Left lung (tissue), 10 donors: ENCODE measurements around the gene MFGE8. TPM values are rescaled to one million over a fixed set of nuclear protein-coding genes. Genes with fewer than 3 reads are reported as not detected.
A peak's percentile ranks its signal among the peaks of the same experiment; 100 is the strongest.

Experiments used
- ATAC-seq: fragments of 200-7000 bp; cut with Tn5 transposase; one replicate; pipeline ENCODE4 v1.9.1; 2020; ENCODE audit warnings: moderate library complexity
- DNase-seq, 4 donors: peaks; one replicate each; pipeline ENCODE4 v3.0.0-alpha.2; 2013 to 2020
- H3K27ac ChIP-seq, 2 donors: fragments of 200-600 bp; sonication (generic) in 1 of 2; one replicate each; pipeline versions ENCODE4 v1.5.0 to v1.8.0; 2020 to 2021
- H3K27me3 ChIP-seq, 2 donors: fragments of 200-600 bp; sonication (generic) in 1 of 2; one replicate each; pipeline versions ENCODE4 v1.5.0 to v1.8.0; 2020 to 2021
- H3K36me3 ChIP-seq, 2 donors: fragments of 200-600 bp; sonication (generic) in 1 of 2; one replicate each; pipeline versions ENCODE4 v1.5.0 to v1.8.0; 2020 to 2021
- H3K4me1 ChIP-seq, 2 donors: fragments of 200-600 bp; one replicate each; pipeline ENCODE4 v1.8.0; 2021
- H3K4me3 ChIP-seq, 2 donors: fragments of 200-600 bp; sonication (generic) in 1 of 2; one replicate each; pipeline versions ENCODE4 v1.5.0 to v1.8.0; 2020 to 2021; ENCODE audit warnings: mild to moderate bottlenecking in 1 of 2
- H3K9me3 ChIP-seq, 2 donors: fragments of 200-600 bp; sonication (generic) in 1 of 2; one replicate each; pipeline versions ENCODE4 v1.5.0 to v1.8.0; 2020 to 2021
- intact Hi-C, 2 donors: fragments of 100-400 bp; cut with DNase I; formaldehyde crosslinking; loops; one replicate each; pipeline versions ENCODE4 v1.11.2 to v1.14.2; 2022
- polyA plus RNA-seq, 6 donors: library from polyadenylated mRNA; unstranded; fragments of 120-200 nt; gene quantifications; one replicate each; pipeline ENCODE4 v1.2.1, GENCODE V29; 2013; ENCODE audit not compliant: insufficient read length in 6 of 6
- total RNA-seq, 2 donors: library from RNA; stranded (reverse); fragmentation: NEBNext Ultra II Directional; extraction: Animal tissue kit (Norgen Biotek cat#: 25700); gene quantifications; one replicate each; pipeline ENCODE4 v1.2.1, GENCODE V29; 2021
- TF ChIP-seq, protein P1 (sequence below), 2 donors: fragments of 200-600 bp; sonication (generic) in 1 of 2; IDR thresholded peaks; one replicate each; pipeline versions ENCODE4 v1.5.0 to v1.8.0; 2021; ENCODE audit warnings: antibody characterized with exemption in 2 of 2
- donor health status: DM: no; HTN: yes; CAD: no.
- donor health status: DM: no; HTN: no; CAD: no.

Gene MFGE8
- total and polyA plus RNA-seq, 8 donors, result 103 to 150 (median 133) TPM

DNA sequence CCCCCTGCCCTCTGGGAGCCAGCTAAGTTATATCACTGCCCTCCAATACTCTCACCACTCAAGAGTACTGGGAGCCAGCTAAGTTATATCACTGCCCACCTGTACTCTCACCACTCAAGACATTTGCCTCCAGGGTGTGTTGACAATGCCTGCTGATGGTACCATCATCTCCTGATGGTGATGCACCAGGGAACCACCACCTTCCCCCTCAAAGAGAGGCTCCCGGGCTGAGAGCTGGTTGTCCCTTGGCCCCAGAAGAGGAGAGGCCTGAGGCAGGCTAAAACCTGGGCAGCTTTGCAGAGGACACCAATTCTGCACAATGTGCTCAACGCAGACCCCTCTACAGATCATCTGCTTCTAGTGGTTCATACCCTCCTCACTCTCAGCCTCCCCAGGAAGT lies 10.3 kb downstream of the MFGE8 start:
- no peaks in the 10 kb centered on the region for H3K9me3 ChIP-seq
- DNase-seq, result peak in 1 of 4 donors; percentile 16
- intact Hi-C loops, result loop anchor here in 1 of 2 donors (10.0 kb wide), 2 partner anchors 112 to 272 kb away; no protein-coding TSS in a partner anchor
- TF ChIP-seq, protein P1, sequence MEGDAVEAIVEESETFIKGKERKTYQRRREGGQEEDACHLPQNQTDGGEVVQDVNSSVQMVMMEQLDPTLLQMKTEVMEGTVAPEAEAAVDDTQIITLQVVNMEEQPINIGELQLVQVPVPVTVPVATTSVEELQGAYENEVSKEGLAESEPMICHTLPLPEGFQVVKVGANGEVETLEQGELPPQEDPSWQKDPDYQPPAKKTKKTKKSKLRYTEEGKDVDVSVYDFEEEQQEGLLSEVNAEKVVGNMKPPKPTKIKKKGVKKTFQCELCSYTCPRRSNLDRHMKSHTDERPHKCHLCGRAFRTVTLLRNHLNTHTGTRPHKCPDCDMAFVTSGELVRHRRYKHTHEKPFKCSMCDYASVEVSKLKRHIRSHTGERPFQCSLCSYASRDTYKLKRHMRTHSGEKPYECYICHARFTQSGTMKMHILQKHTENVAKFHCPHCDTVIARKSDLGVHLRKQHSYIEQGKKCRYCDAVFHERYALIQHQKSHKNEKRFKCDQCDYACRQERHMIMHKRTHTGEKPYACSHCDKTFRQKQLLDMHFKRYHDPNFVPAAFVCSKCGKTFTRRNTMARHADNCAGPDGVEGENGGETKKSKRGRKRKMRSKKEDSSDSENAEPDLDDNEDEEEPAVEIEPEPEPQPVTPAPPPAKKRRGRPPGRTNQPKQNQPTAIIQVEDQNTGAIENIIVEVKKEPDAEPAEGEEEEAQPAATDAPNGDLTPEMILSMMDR (IDR thresholded peaks at IDR 0.05), result no peak
- H3K27me3 ChIP-seq, result no peaks in the 10 kb centered on the region
- peaks cover 0 to 10% of the 10 kb centered on the region in 2 donors for H3K4me1 ChIP-seq
- H3K36me3 ChIP-seq, result peaks cover 0 to 20% of the 10 kb centered on the region in 2 donors
- H3K27ac ChIP-seq, result no peak overlapping the region
- no peak for ATAC-seq
- H3K4me3 ChIP-seq, result no peak overlapping the region

- H3K4me3 ChIP-seq, result no peak overlapping the region
- no peak for DNase-seq
- intact Hi-C loops, result loop anchor here in 1 of 2 donors (10.0 kb wide), 2 partner anchors 112 to 272 kb away; no protein-coding TSS in a partner anchor
- TF ChIP-seq, protein P1 (IDR thresholded peaks at IDR 0.05), result no peak
- H3K27ac ChIP-seq, result no peak overlapping the region
- H3K36me3 ChIP-seq, result peaks cover 0 to 20% of the 10 kb centered on the region in 2 donors
- no peaks in the 10 kb centered on the region for H3K27me3 ChIP-seq
- H3K9me3 ChIP-seq, result no peaks in the 10 kb centered on the region
- ATAC-seq, result no peak
- peaks cover 0 to 13% of the 10 kb centered on the region in 2 donors for H3K4me1 ChIP-seq
Measured at GRCh38 chr15:88902221-88902835, 10.9 kb downstream of the MFGE8 start.

- H3K27ac ChIP-seq, result no peak overlapping the region
- peaks cover 0 to 2% of the 10 kb centered on the region in 2 donors for H3K27me3 ChIP-seq
- no peaks in the 10 kb centered on the region for H3K9me3 ChIP-seq
- intact Hi-C loops, result loop anchor here in 1 of 2 donors (10.0 kb wide), 2 partner anchors 113 to 273 kb away; no protein-coding TSS in a partner anchor
- H3K4me3 ChIP-seq, result no peak overlapping the region
- TF ChIP-seq, protein P1 (IDR thresholded peaks at IDR 0.05), result no peak
- ATAC-seq, result no peak
- H3K36me3 ChIP-seq, result peaks cover 0 to 13% of the 10 kb centered on the region in 2 donors
- peaks cover 3 to 20% of the 10 kb centered on the region in 2 donors for H3K4me1 ChIP-seq
- DNase-seq, result peak in 1 of 4 donors; percentile 28
Measured at GRCh38 chr15:88901508-88902220, 11.5 kb downstream of the MFGE8 start.

GRCh38 chr15:88900982-88901418 lies 12.2 kb downstream of the MFGE8 start:
- Histone ChIP-seq H3K36me3 (peaks cover 0 to 11% of the 10 kb centered on the region in 2 donors), H3K9me3 (no peaks in the 10 kb centered on the region), H3K27ac (no peak overlapping the region), H3K4me3 (no peak overlapping the region), H3K27me3 (peaks cover 0 to 9% of the 10 kb centered on the region in 2 donors), H3K4me1 (peaks cover 3 to 23% of the 10 kb centered on the region in 2 donors)
- DNase-seq (no peak), ATAC-seq (no peak)
- TF ChIP-seq, protein P1 (IDR thresholded peaks at IDR 0.05), result no peak
- intact Hi-C loops, result loop anchor here in 1 of 2 donors (10.0 kb wide), 2 partner anchors 114 to 274 kb away; no protein-coding TSS in a partner anchor
